Endodermal cell (in vitro differentiated cells): ENCODE measurements around the gene TBXA2R. TPM values are rescaled to one million over a fixed set of nuclear protein-coding genes. Genes with fewer than 3 reads are reported as not detected.

Source experiments
- DNase-seq: peaks from one replicate; pipeline ENCODE4 v3.0.0-alpha.2; 2017
- H3K27ac ChIP-seq: 2 replicates; pipeline ENCODE4 v1.5.1; 2013; ENCODE audit warnings: mild to moderate bottlenecking, low read depth, low read length, moderate library complexity
- H3K27me3 ChIP-seq: 2 replicates; pipeline ENCODE4 v1.6.1; 2013; ENCODE audit warnings: mild to moderate bottlenecking, low read length, moderate library complexity; ENCODE audit not compliant: insufficient read depth, control insufficient read depth, poor library complexity, severe bottlenecking
- H3K36me3 ChIP-seq: 2 replicates; pipeline ENCODE4 v1.7.0; 2013; ENCODE audit warnings: mild to moderate bottlenecking, low read length, moderate library complexity; ENCODE audit not compliant: control insufficient read depth, insufficient read depth
- H3K4me1 ChIP-seq: one replicate; pipeline ENCODE4 v1.7.0; 2013; ENCODE audit warnings: low read length; ENCODE audit not compliant: control insufficient read depth, insufficient read depth
- H3K4me3 ChIP-seq: 2 replicates; pipeline ENCODE4 v1.5.1; 2013; ENCODE audit warnings: mild to moderate bottlenecking, low read length, moderate library complexity
- H3K9ac ChIP-seq: 2 replicates; pipeline ENCODE4 v1.6.1; 2013; ENCODE audit warnings: mild to moderate bottlenecking, low read length, moderate library complexity; ENCODE audit not compliant: poor library complexity, severe bottlenecking; ENCODE audit errors: extremely low read depth
- H3K9me3 ChIP-seq: 2 replicates; pipeline ENCODE4 v1.6.1; 2013; ENCODE audit warnings: mild to moderate bottlenecking, low read length, moderate library complexity; ENCODE audit not compliant: control insufficient read depth
- H3K27ac Mint-ChIP-seq: 2 replicates; pipeline ENCODE4 v1.8.0; 2020; ENCODE audit warnings: mixed read lengths
- H3K27me3 Mint-ChIP-seq: 2 replicates; pipeline ENCODE4 v1.8.0; 2021; ENCODE audit warnings: mild to moderate bottlenecking, mixed read lengths; ENCODE audit not compliant: insufficient read depth
- H3K36me3 Mint-ChIP-seq: 2 replicates; pipeline ENCODE4 v1.8.0; 2020; ENCODE audit warnings: low read depth, mixed read lengths
- H3K4me1 Mint-ChIP-seq: 2 replicates; pipeline ENCODE4 v1.8.0; 2020; ENCODE audit warnings: mixed read lengths
- H3K4me3 Mint-ChIP-seq: 2 replicates; pipeline ENCODE4 v1.8.0; 2020; ENCODE audit warnings: mild to moderate bottlenecking, moderate library complexity, mixed read lengths
- H3K9me3 Mint-ChIP-seq: 2 replicates; pipeline ENCODE4 v1.8.0; 2020; ENCODE audit warnings: mild to moderate bottlenecking, mixed read lengths
- WGBS, 2 experiments: methylation state at CpG; one replicate each; pipeline versions ENCODE4 v1.1.5 to v1.1.7; 2013; ENCODE audit warnings: missing lambda C conversion rate in 2 of 2, mixed read lengths in 1 of 2; ENCODE audit not compliant: insufficient coverage in 1 of 2, insufficient read length in 1 of 2; 5-methylcytosine and 5-hydroxymethylcytosine counted together
- total RNA-seq, 2 donors: library from RNA; stranded (reverse); fragmentation: NEBNext Ultra II Directional in 1 of 2; extraction: Animal tissue kit (Norgen Biotek cat#: 25700) in 1 of 2; gene quantifications; 2 replicates in 1 of 2; 3 replicates in 1 of 2; pipeline ENCODE4 v1.2.1, GENCODE V29; 2021
- TF ChIP-seq, protein P1 (sequence below): fragments of 200-600 bp; sonication (generic); conservative IDR thresholded peaks from 2 replicates; pipeline ENCODE4 v1.5.0; 2021; ENCODE audit warnings: antibody characterized with exemption, mild to moderate bottlenecking

Gene TBXA2R
- total RNA-seq, 2 donors from 2014 or later: 0.29 to 0.42 TPM

DNA sequence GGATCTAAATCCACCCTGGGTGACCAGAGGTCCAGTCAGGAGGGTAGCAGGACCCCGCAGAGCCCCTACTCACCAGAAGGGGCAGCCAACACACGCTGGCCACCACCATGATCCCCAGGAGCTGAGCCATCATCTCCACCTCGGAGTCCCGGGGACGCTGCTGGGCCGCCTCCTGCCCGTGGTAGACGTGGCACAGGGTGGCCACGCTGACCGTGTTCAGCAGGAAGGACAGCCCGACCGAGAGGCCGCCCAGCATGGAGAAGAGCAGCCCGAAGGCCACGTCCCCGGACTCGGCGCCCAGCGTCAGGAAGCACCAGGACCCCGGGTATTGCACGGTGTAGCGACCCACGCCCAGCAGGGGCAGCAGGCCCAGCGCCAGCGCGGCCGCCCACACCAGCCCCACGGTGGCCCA, 6.9 kb downstream of the TBXA2R start:
- H3K27ac ChIP-seq: no peak overlapping the region
- Mint-ChIP-seq H3K4me3 (no peak overlapping the region), H3K36me3 (no peaks in the 10 kb centered on the region), H3K27me3 (peaks cover 2% of the 10 kb centered on the region), H3K4me1 (no peaks in the 10 kb centered on the region), H3K9me3 (no peaks in the 10 kb centered on the region), H3K27ac (no peak overlapping the region)
- peak; percentile 81 for DNase-seq
- H3K27me3 ChIP-seq: no peaks in the 10 kb centered on the region
- no peaks in the 10 kb centered on the region for H3K4me1 ChIP-seq
- no peak overlapping the region for H3K9ac ChIP-seq
- 90 to 93% methylated on average over 23 to 28 of the region's 28 CpGs for WGBS, 2 experiments
- TF ChIP-seq, protein P1, sequence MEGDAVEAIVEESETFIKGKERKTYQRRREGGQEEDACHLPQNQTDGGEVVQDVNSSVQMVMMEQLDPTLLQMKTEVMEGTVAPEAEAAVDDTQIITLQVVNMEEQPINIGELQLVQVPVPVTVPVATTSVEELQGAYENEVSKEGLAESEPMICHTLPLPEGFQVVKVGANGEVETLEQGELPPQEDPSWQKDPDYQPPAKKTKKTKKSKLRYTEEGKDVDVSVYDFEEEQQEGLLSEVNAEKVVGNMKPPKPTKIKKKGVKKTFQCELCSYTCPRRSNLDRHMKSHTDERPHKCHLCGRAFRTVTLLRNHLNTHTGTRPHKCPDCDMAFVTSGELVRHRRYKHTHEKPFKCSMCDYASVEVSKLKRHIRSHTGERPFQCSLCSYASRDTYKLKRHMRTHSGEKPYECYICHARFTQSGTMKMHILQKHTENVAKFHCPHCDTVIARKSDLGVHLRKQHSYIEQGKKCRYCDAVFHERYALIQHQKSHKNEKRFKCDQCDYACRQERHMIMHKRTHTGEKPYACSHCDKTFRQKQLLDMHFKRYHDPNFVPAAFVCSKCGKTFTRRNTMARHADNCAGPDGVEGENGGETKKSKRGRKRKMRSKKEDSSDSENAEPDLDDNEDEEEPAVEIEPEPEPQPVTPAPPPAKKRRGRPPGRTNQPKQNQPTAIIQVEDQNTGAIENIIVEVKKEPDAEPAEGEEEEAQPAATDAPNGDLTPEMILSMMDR: peak; percentile 68
- no peaks in the 10 kb centered on the region for H3K36me3 ChIP-seq
- H3K9me3 ChIP-seq: no peaks in the 10 kb centered on the region
- H3K4me3 ChIP-seq: no peak overlapping the region

DNA sequence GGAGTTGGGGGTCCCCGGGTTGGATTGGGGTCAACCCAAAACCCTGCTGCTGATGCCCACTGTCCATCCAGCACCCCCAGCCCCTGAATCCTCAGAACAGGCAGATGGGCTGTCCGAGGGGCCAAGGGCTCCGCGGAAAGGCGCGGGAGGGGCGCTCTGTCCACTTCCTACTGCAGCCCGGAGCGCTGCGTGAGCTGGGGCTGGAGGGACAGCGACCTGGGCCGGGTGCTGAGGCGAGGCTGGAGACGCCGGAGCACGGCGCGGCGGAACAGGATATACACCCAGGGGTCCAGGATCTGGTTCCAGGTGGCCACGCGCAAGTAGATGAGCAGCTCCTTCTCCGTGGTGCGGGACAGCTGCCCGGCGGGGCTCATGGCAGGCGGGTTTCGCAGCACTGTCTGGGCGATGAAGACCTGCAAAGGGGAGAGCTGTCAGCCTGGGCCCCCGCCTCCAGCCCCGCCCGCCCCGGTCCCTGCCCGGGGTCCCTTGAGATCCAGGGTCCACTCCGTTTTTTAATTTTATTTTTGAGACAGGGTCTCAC, 11.1 kb downstream of the TBXA2R start:
- H3K4me1 Mint-ChIP-seq: no peaks in the 10 kb centered on the region
- Histone ChIP-seq H3K27me3 (peaks cover 9% of the 10 kb centered on the region), H3K36me3 (no peaks in the 10 kb centered on the region), H3K4me3 (no peak overlapping the region), H3K9me3 (no peaks in the 10 kb centered on the region), H3K9ac (no peak overlapping the region), H3K27ac (no peak overlapping the region), H3K4me1 (no peaks in the 10 kb centered on the region)
- no peak overlapping the region for H3K4me3 Mint-ChIP-seq
- TF ChIP-seq, protein P1: no peak
- H3K9me3 Mint-ChIP-seq: peaks cover 4% of the 10 kb centered on the region
- peak; percentile 31 for DNase-seq
- WGBS, 2 experiments: 88% methylated on average over 28 to 34 of the region's 34 CpGs
- no peaks in the 10 kb centered on the region for H3K36me3 Mint-ChIP-seq
- H3K27ac Mint-ChIP-seq: no peak overlapping the region
- peaks cover 26% of the 10 kb centered on the region for H3K27me3 Mint-ChIP-seq

DNA sequence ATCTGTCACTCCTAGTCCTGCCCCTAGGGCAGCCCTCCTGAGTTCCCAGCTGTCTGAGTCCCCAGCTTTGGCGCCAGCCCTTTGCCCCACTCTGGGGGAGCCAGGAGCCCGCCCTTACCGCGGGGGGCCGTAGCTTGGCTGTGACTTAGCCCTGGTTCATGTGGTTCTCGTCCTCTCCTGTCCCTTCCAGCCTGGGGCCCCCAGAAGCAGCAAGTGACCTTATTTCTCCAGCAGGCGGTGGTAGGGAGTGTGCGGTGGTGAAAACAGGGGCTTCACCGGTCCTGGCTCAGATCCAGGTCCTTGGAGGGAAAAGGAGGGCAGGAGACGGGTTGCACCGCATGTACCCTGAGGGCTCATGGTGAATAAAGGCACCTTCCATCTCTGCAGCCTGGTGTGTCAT, 13.5 kb downstream of the TBXA2R start:
- H3K4me3 ChIP-seq: no peak overlapping the region
- no peaks in the 10 kb centered on the region for H3K36me3 Mint-ChIP-seq
- no peak overlapping the region for H3K4me3 Mint-ChIP-seq
- peak; percentile 85 for DNase-seq
- H3K27ac ChIP-seq: no peak overlapping the region
- no peak overlapping the region for H3K27ac Mint-ChIP-seq
- TF ChIP-seq, protein P1: peak; percentile 67
- H3K27me3 ChIP-seq: peaks cover 9% of the 10 kb centered on the region
- peaks cover 8% of the 10 kb centered on the region for H3K9me3 Mint-ChIP-seq
- peaks cover 35% of the 10 kb centered on the region for H3K27me3 Mint-ChIP-seq
- no peaks in the 10 kb centered on the region for H3K4me1 Mint-ChIP-seq
- H3K36me3 ChIP-seq: no peaks in the 10 kb centered on the region
- no peaks in the 10 kb centered on the region for H3K9me3 ChIP-seq
- WGBS, 2 experiments: 53 to 61% methylated on average over 3 to 11 of the region's 11 CpGs
- no peak overlapping the region for H3K9ac ChIP-seq
- no peaks in the 10 kb centered on the region for H3K4me1 ChIP-seq
